ENCODE results near the gene SDR39U1. TPM values are rescaled to one million over a fixed set of nuclear protein-coding genes. Genes with fewer than 3 reads are reported as not detected.

SDR39U1 gene
- total RNA-seq, 1 experiment from 2014 or later, result 56.7 TPM

GRCh38 chr14:24425704-24426103 lies 16.9 kb downstream of the SDR39U1 start:
- DNase-seq (ENCODE audit: low spot score) (no peak), ATAC-seq (no peak)
- H3K9me3 Mint-ChIP-seq, result no peaks in the 10 kb centered on the region
- ChIA-PET CTCF (interaction anchor here (1.3 to 11.4 kb wide), 4 partner anchors 11 to 117 kb away, joined by 3 to 518 read pairs (median 6); partner anchors contain the start of genes ADCY4 and RIPK3), POLR2A (no interaction called here)
- TF ChIP-seq ZNF671 (CRISPR knock-in tag; IDR thresholded peaks at IDR 0.05) (no peak), GTF2I (CRISPR knock-in tag; conservative IDR thresholded peaks at IDR 0.05) (no peak), AR (CRISPR knock-in tag; IDR thresholded peaks at IDR 0.05) (no peak), KAT7 (CRISPR knock-in tag; IDR thresholded peaks at IDR 0.05; ENCODE audit: borderline replicate concordance) (no peak), ZBTB21 (CRISPR knock-in tag; IDR thresholded peaks at IDR 0.05; ENCODE audit: borderline replicate concordance) (no peak), ZNF138 (CRISPR knock-in tag; conservative IDR thresholded peaks at IDR 0.05) (no peak), JUN (CRISPR knock-in tag; IDR thresholded peaks at IDR 0.05) (no peak), SP1 (CRISPR knock-in tag; conservative IDR thresholded peaks at IDR 0.05) (no peak), IRF2 (CRISPR knock-in tag; IDR thresholded peaks at IDR 0.05; ENCODE audit: borderline replicate concordance, low read depth) (no peak)
- TF ChIP-seq, protein P1, sequence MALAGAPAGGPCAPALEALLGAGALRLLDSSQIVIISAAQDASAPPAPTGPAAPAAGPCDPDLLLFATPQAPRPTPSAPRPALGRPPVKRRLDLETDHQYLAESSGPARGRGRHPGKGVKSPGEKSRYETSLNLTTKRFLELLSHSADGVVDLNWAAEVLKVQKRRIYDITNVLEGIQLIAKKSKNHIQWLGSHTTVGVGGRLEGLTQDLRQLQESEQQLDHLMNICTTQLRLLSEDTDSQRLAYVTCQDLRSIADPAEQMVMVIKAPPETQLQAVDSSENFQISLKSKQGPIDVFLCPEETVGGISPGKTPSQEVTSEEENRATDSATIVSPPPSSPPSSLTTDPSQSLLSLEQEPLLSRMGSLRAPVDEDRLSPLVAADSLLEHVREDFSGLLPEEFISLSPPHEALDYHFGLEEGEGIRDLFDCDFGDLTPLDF (CRISPR knock-in tag; IDR thresholded peaks at IDR 0.05), result no peak
- H3K27me3 Mint-ChIP-seq (ENCODE audit: low read depth), result peaks cover 28% of the 10 kb centered on the region
- H3K4me1 Mint-ChIP-seq, result peaks cover 19% of the 10 kb centered on the region
- no peaks in the 10 kb centered on the region for H3K36me3 Mint-ChIP-seq
- H3K4me3 Mint-ChIP-seq, result no peak overlapping the region
- H3K27ac Mint-ChIP-seq, result no peak overlapping the region

- H3K27me3 Mint-ChIP-seq (ENCODE audit: low read depth), result peaks cover 36% of the 10 kb centered on the region
- peaks cover 11% of the 10 kb centered on the region for H3K4me1 Mint-ChIP-seq
- H3K9me3 Mint-ChIP-seq, result no peaks in the 10 kb centered on the region
- DNase-seq (ENCODE audit: low spot score) (no peak), ATAC-seq (no peak)
- H3K27ac Mint-ChIP-seq, result no peak overlapping the region
- TF ChIP-seq ATF3 (CRISPR knock-in tag; conservative IDR thresholded peaks at IDR 0.05), result no peak
- no peak for TF ChIP-seq ATF6 (CRISPR knock-in tag; IDR thresholded peaks at IDR 0.05)
- TF ChIP-seq, protein P2, sequence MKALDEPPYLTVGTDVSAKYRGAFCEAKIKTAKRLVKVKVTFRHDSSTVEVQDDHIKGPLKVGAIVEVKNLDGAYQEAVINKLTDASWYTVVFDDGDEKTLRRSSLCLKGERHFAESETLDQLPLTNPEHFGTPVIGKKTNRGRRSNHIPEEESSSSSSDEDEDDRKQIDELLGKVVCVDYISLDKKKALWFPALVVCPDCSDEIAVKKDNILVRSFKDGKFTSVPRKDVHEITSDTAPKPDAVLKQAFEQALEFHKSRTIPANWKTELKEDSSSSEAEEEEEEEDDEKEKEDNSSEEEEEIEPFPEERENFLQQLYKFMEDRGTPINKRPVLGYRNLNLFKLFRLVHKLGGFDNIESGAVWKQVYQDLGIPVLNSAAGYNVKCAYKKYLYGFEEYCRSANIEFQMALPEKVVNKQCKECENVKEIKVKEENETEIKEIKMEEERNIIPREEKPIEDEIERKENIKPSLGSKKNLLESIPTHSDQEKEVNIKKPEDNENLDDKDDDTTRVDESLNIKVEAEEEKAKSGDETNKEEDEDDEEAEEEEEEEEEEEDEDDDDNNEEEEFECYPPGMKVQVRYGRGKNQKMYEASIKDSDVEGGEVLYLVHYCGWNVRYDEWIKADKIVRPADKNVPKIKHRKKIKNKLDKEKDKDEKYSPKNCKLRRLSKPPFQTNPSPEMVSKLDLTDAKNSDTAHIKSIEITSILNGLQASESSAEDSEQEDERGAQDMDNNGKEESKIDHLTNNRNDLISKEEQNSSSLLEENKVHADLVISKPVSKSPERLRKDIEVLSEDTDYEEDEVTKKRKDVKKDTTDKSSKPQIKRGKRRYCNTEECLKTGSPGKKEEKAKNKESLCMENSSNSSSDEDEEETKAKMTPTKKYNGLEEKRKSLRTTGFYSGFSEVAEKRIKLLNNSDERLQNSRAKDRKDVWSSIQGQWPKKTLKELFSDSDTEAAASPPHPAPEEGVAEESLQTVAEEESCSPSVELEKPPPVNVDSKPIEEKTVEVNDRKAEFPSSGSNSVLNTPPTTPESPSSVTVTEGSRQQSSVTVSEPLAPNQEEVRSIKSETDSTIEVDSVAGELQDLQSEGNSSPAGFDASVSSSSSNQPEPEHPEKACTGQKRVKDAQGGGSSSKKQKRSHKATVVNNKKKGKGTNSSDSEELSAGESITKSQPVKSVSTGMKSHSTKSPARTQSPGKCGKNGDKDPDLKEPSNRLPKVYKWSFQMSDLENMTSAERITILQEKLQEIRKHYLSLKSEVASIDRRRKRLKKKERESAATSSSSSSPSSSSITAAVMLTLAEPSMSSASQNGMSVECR (CRISPR knock-in tag; IDR thresholded peaks at IDR 0.05; ENCODE audit: borderline replicate concordance), result no peak
- no peak for TF ChIP-seq USF1 (CRISPR knock-in tag; IDR thresholded peaks at IDR 0.05)
- CTCF ChIA-PET, result interaction anchor here (1.7 to 11.4 kb wide), 4 partner anchors 9 to 89 kb away, joined by 4 to 518 read pairs (median 12); partner anchors contain the start of genes ADCY4 and RIPK3
- H3K36me3 Mint-ChIP-seq, result no peaks in the 10 kb centered on the region
- H3K4me3 Mint-ChIP-seq, result no peak overlapping the region
- POLR2A ChIA-PET, result no interaction called here
Measured at GRCh38 chr14:24422694-24423601, 19.6 kb downstream of the SDR39U1 start.

Measured in WTC11 (cell line).